Loucy (cell line): ENCODE results near the gene RAB25.
A peak's percentile ranks its signal among the peaks of the same experiment; 100 is the strongest.

Source experiments
- H2AFZ ChIP-seq: fragments of 200-600 bp; sonication (generic); 2 replicates; pipeline ENCODE4 v1.6.0; 2016; ENCODE audit warnings: antibody characterized with exemption, mild to moderate bottlenecking, low read length, moderate library complexity
- H3F3A ChIP-seq: fragments of 200-600 bp; 2 replicates; pipeline ENCODE4 v1.6.0; 2016; ENCODE audit warnings: antibody characterized with exemption, low read depth, mild to moderate bottlenecking
- H3K27me3 ChIP-seq: fragments of 200-600 bp; sonication (generic); 2 replicates; pipeline ENCODE4 v1.6.1; 2014; ENCODE audit warnings: low read length, mild to moderate bottlenecking; ENCODE audit not compliant: insufficient read depth, poor library complexity, severe bottlenecking
- H3K36me3 ChIP-seq: fragments of 200-600 bp; sonication (generic); 2 replicates; pipeline ENCODE4 v1.6.1; 2016; ENCODE audit warnings: low read length; ENCODE audit not compliant: insufficient read depth
- H3K4me1 ChIP-seq: fragments of 200-600 bp; sonication (generic); 2 replicates; pipeline ENCODE4 v1.5.1; 2014; ENCODE audit warnings: low read length, mild to moderate bottlenecking; ENCODE audit not compliant: insufficient read depth, poor library complexity, severe bottlenecking
- H3K4me2 ChIP-seq: fragments of 200-600 bp; sonication (generic); 2 replicates; pipeline ENCODE4 v1.6.0; 2014; ENCODE audit warnings: antibody characterized with exemption, low read length, low read depth, mild to moderate bottlenecking; ENCODE audit not compliant: poor library complexity, severe bottlenecking
- H3K4me3 ChIP-seq: fragments of 200-600 bp; sonication (generic); 2 replicates; pipeline ENCODE4 v1.5.1; 2014; ENCODE audit warnings: low read length, mild to moderate bottlenecking, mixed read lengths; ENCODE audit not compliant: poor library complexity, severe bottlenecking
- H3K79me2 ChIP-seq: fragments of 200-600 bp; sonication (generic); 2 replicates; pipeline ENCODE4 v1.6.1; 2014; ENCODE audit warnings: low read length; ENCODE audit not compliant: insufficient read depth
- H3K9ac ChIP-seq: fragments of 200-600 bp; sonication (generic); 2 replicates; pipeline ENCODE4 v1.6.0; 2014; ENCODE audit warnings: mild to moderate bottlenecking, low read depth, low read length, moderate library complexity; ENCODE audit not compliant: poor library complexity, severe bottlenecking
- H3K9me2 ChIP-seq: fragments of 200-600 bp; sonication (generic); replicated peaks from 2 replicates; pipeline ENCODE4 v1.6.1; 2016; ENCODE audit warnings: low read depth, low read length, mixed read lengths
- H3K9me3 ChIP-seq: fragments of 200-600 bp; sonication (generic); 2 replicates; pipeline ENCODE4 v1.6.1; 2014; ENCODE audit warnings: mild to moderate bottlenecking, antibody characterized with exemption, low read length, low read depth; ENCODE audit not compliant: insufficient read depth
- H4K20me1 ChIP-seq: fragments of 200-600 bp; sonication (generic); 2 replicates; pipeline ENCODE4 v1.6.0; 2014; ENCODE audit warnings: antibody characterized with exemption, low read length, mild to moderate bottlenecking; ENCODE audit not compliant: insufficient read depth, poor library complexity, severe bottlenecking
- EZH2phosphoT487 ChIP-seq: fragments of 200-600 bp; IDR thresholded peaks from 2 replicates; pipeline ENCODE4 v1.6.1; 2018; ENCODE audit warnings: antibody characterized with exemption, mild to moderate bottlenecking, moderate library complexity, borderline replicate concordance
- TF ChIP-seq, protein P1 (sequence below): fragments of 200-600 bp; sonication (generic); conservative IDR thresholded peaks from 2 replicates; pipeline ENCODE4 v1.5.1; 2014; ENCODE audit warnings: mild to moderate bottlenecking, antibody characterized with exemption, low read length

The RAB25 gene

DNA sequence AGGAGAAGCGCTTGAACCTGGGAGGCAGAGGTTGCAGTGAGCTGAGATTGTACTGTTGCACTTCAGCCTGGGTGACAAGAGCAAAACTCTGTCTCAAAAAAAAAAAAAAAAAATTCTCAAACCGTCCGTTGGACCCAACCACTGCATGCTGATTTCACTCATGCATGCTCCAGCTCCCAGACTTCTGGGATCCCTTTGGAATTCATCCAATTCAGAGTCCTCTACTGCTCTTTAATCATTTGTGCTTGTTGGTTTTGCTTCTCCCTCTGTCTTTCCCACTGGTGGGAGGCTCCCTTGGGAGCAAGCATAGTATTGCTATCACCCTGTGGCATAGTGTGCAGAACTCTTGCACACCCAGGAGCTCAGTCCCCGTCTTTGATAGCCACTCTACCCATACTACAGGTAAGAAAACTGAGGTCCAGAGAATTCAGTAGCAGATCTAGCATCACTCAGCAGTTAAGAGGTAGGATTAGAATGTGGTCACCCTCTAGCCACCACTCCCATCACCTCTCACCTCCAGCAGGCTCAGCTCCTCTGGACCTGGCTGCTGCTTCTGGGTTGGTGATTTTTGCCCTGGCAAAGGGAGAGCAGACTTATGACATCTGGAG lies 50.5 kb downstream of the RAB25 start:
- no peak overlapping the region for H3K9ac ChIP-seq
- no peaks in the 10 kb centered on the region for H4K20me1 ChIP-seq
- no peak overlapping the region for H2AFZ ChIP-seq
- H3K4me1 ChIP-seq = peaks cover 9% of the 10 kb centered on the region
- H3K4me2 ChIP-seq = no peak overlapping the region
- H3K9me2 ChIP-seq = no peaks in the 10 kb centered on the region
- H3K4me3 ChIP-seq = no peak overlapping the region
- no peaks in the 10 kb centered on the region for H3K9me3 ChIP-seq
- TF ChIP-seq, protein P1, sequence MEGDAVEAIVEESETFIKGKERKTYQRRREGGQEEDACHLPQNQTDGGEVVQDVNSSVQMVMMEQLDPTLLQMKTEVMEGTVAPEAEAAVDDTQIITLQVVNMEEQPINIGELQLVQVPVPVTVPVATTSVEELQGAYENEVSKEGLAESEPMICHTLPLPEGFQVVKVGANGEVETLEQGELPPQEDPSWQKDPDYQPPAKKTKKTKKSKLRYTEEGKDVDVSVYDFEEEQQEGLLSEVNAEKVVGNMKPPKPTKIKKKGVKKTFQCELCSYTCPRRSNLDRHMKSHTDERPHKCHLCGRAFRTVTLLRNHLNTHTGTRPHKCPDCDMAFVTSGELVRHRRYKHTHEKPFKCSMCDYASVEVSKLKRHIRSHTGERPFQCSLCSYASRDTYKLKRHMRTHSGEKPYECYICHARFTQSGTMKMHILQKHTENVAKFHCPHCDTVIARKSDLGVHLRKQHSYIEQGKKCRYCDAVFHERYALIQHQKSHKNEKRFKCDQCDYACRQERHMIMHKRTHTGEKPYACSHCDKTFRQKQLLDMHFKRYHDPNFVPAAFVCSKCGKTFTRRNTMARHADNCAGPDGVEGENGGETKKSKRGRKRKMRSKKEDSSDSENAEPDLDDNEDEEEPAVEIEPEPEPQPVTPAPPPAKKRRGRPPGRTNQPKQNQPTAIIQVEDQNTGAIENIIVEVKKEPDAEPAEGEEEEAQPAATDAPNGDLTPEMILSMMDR = no peak
- no peak for TF ChIP-seq EZH2phosphoT487
- H3K36me3 ChIP-seq = no peaks in the 10 kb centered on the region
- no peaks in the 10 kb centered on the region for H3F3A ChIP-seq
- no peaks in the 10 kb centered on the region for H3K79me2 ChIP-seq
- no peaks in the 10 kb centered on the region for H3K27me3 ChIP-seq

DNA sequence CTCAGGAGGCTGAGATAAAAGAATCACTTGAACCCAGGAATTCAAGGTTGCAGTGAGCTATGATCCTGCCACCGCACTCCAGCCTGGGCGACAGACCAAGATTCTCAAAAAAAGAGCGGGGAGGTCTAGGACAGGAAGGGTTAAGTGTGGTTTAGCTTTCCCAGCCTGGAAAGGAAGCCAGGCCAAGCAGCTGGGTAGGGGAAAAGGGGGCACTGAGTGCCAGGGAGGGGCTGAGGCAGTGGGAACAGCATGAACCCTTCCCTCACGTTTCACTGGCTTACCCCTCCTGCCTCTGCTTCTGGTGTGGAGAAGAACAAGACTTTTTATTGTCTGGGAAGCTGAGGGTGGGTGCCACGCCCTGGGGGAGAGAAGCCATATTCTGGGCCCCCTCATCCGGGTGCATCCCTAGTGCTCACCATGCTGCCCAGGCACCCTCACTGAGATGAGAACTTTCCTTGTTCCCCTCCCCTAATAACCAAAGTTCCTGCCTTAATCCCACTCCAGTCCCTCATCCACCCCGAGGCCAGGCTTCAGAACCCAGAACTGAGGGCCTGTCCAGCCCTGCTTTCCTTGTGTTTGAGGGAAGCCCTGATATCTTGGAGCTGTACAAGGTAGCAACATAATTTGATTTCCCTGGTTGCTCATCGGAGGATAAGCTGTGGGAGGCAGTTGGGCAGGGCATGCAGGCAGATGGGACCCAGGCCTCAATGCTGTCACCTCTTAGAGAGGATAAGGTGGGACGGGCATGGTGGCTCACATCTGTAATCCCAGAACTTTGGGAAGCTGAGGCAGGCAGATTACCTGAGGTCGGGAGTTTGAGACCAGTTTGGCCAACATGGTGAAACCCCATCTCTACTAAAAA lies 51.5 kb downstream of the RAB25 start:
- no peaks in the 10 kb centered on the region for H3F3A ChIP-seq
- no peak overlapping the region for H3K4me3 ChIP-seq
- H3K4me1 ChIP-seq = peaks cover 9% of the 10 kb centered on the region
- no peak for TF ChIP-seq EZH2phosphoT487
- TF ChIP-seq, protein P1 = no peak
- no peaks in the 10 kb centered on the region for H4K20me1 ChIP-seq
- H2AFZ ChIP-seq = no peak overlapping the region
- no peak overlapping the region for H3K4me2 ChIP-seq
- H3K9me2 ChIP-seq = no peaks in the 10 kb centered on the region
- no peaks in the 10 kb centered on the region for H3K79me2 ChIP-seq
- no peaks in the 10 kb centered on the region for H3K36me3 ChIP-seq
- H3K9ac ChIP-seq = no peak overlapping the region
- H3K9me3 ChIP-seq = no peaks in the 10 kb centered on the region
- H3K27me3 ChIP-seq = no peaks in the 10 kb centered on the region

DNA sequence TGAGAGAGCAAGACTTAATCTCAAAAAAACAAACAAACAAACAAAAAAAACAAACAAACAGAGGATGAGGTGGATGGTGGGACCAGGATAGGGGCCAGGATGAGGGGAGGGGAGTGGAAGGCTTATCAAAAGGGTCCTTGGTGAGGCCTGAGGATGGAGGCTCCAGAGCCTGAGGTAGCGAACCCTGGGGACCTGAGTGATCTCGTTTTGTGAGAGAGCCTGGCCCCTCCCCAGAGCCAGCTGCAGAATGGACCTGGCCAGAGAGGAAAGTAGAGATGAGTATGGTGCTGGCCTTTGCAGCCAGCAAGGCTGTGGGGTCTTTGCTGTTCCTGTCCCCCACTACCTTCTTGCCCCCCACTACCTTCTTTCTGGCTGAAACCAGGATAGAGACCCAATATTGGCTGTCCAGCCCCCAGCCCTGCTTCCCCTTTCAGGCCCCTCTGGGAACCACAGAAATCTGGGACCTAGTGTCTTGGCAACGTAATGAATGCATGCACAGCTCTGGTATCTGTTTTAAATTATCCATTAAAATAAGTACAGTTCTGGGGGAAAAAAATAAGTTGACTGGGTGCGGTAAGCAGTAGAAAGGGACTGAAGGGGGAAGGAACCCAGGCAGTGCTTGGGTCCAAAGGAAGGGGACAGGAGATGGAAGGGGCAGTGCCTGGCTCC lies 52.5 kb downstream of the RAB25 start:
- Histone ChIP-seq H3K79me2 (no peaks in the 10 kb centered on the region), H3K4me3 (no peak overlapping the region), H3F3A (no peaks in the 10 kb centered on the region), H4K20me1 (no peaks in the 10 kb centered on the region), H3K9me3 (no peaks in the 10 kb centered on the region), H3K4me2 (no peak overlapping the region), H3K4me1 (peaks cover 9% of the 10 kb centered on the region), H3K9me2 (no peaks in the 10 kb centered on the region), H2AFZ (no peak overlapping the region), H3K27me3 (no peaks in the 10 kb centered on the region), H3K36me3 (no peaks in the 10 kb centered on the region), H3K9ac (peak overlapping the region; percentile 36)
- TF ChIP-seq EZH2phosphoT487 = no peak
- TF ChIP-seq, protein P1 = no peak
